GM23338 (cell line): Measurements from ENCODE around the gene RHOG. TPM values are rescaled to one million over a fixed set of nuclear protein-coding genes. Genes with fewer than 3 reads are reported as not detected.

Experiments used
- ATAC-seq: fragments of 200-7000 bp; cut with Tn5 transposase; 3 replicates; pipeline ENCODE4 v1.9.1; 2020
- DNase-seq: peaks from one replicate; pipeline ENCODE4 v3.0.0-alpha.2; 2015; ENCODE audit warnings: low spot score
- H2AFZ ChIP-seq: fragments of 200-600 bp; sonication (generic); 2 replicates; pipeline ENCODE4 v1.8.0; 2016; ENCODE audit warnings: antibody characterized with exemption, mild to moderate bottlenecking, moderate library complexity
- H3F3A ChIP-seq: fragments of 200-600 bp; sonication (generic); replicated peaks from 2 replicates; pipeline ENCODE4 v1.8.0; 2017; ENCODE audit warnings: antibody characterized with exemption, mixed run types, low read depth
- H3K27ac ChIP-seq: fragments of 200-600 bp; sonication (generic); 2 replicates; pipeline ENCODE4 v1.6.1; 2016; ENCODE audit warnings: low read depth
- H3K27me3 ChIP-seq: fragments of 200-600 bp; sonication (generic); 2 replicates; pipeline ENCODE4 v1.8.0; 2016; ENCODE audit warnings: mild to moderate bottlenecking, mixed run types, moderate library complexity; ENCODE audit not compliant: insufficient read depth
- H3K36me3 ChIP-seq: fragments of 200-600 bp; sonication (generic); 2 replicates; pipeline ENCODE4 v1.8.0; 2016; ENCODE audit warnings: mild to moderate bottlenecking; ENCODE audit not compliant: insufficient read depth
- H3K4me1 ChIP-seq: fragments of 200-600 bp; sonication (generic); 2 replicates; pipeline ENCODE4 v1.8.0; 2016; ENCODE audit warnings: mild to moderate bottlenecking, moderate library complexity; ENCODE audit not compliant: insufficient read depth
- H3K4me2 ChIP-seq: fragments of 200-600 bp; sonication (generic); 2 replicates; pipeline ENCODE4 v1.7.1; 2017; ENCODE audit warnings: mixed run types
- H3K4me3 ChIP-seq: fragments of 200-600 bp; sonication (generic); 2 replicates; pipeline ENCODE4 v1.6.1; 2016; ENCODE audit warnings: mixed run types
- H3K79me2 ChIP-seq: fragments of 200-600 bp; sonication (generic); replicated peaks from 2 replicates; pipeline ENCODE4 v1.8.0; 2017; ENCODE audit warnings: mild to moderate bottlenecking; ENCODE audit not compliant: insufficient read depth
- H3K9me2 ChIP-seq: fragments of 200-600 bp; sonication (generic); 2 replicates; pipeline ENCODE4 v1.8.0; 2017; ENCODE audit not compliant: insufficient read depth
- H4K20me1 ChIP-seq: fragments of 200-600 bp; sonication (generic); replicated peaks from 2 replicates; pipeline ENCODE4 v1.8.0; 2017; ENCODE audit warnings: mild to moderate bottlenecking; ENCODE audit not compliant: insufficient read depth
- H3K27ac Mint-ChIP-seq: 2 replicates; pipeline ENCODE4 v1.8.0; 2020; ENCODE audit warnings: inconsistent platforms, mild to moderate bottlenecking, moderate library complexity, mixed read lengths
- H3K27me3 Mint-ChIP-seq: 3 replicates; pipeline ENCODE4 v1.8.0; 2022; ENCODE audit warnings: low read depth, mild to moderate bottlenecking, moderate library complexity, mixed read lengths, inconsistent platforms; ENCODE audit not compliant: insufficient read depth, poor library complexity
- H3K36me3 Mint-ChIP-seq: 3 replicates; pipeline ENCODE4 v1.8.0; 2021; ENCODE audit warnings: low read depth, mild to moderate bottlenecking, inconsistent platforms, moderate library complexity, mixed read lengths
- H3K4me1 Mint-ChIP-seq: 3 replicates; pipeline ENCODE4 v1.8.0; 2020; ENCODE audit warnings: mild to moderate bottlenecking, inconsistent platforms, mixed read lengths
- H3K4me3 Mint-ChIP-seq: 3 replicates; pipeline ENCODE4 v1.8.0; 2021; ENCODE audit warnings: moderate library complexity, mild to moderate bottlenecking, inconsistent platforms, mixed read lengths
- H3K9me3 Mint-ChIP-seq: 3 replicates; pipeline ENCODE4 v1.8.0; 2020; ENCODE audit warnings: moderate library complexity, mild to moderate bottlenecking, inconsistent platforms, mixed read lengths
- CREB1 ChIP-seq: fragments of 250-450 bp; sonication (Bioruptor Pico); IDR thresholded peaks from 2 replicates; pipeline ENCODE4 v1.5.0; 2020; ENCODE audit warnings: low read depth, mild to moderate bottlenecking, moderate library complexity
- CTCF ChIP-seq, 2 experiments: fragments of 200-600 bp in 1 of 2; sonication (generic) in 1 of 2; conservative IDR thresholded peaks; 2 replicates each; pipeline versions ENCODE4 v1.5.1 to v1.6.1; 2016 to 2017; ENCODE audit warnings: antibody characterized with exemption in 2 of 2, low read depth in 2 of 2, mild to moderate bottlenecking in 2 of 2, moderate library complexity in 1 of 2
- NANOG ChIP-seq: IDR thresholded peaks from 2 replicates; pipeline ENCODE4 v1.6.1; 2016; ENCODE audit warnings: antibody characterized with exemption, borderline replicate concordance
- POLR2AphosphoS5 ChIP-seq: IDR thresholded peaks from 2 replicates; pipeline ENCODE4 v1.6.1; 2016; ENCODE audit warnings: antibody characterized with exemption, low read depth
- ZNF331 ChIP-seq: fragments of 250-450 bp; sonication (Bioruptor Pico); IDR thresholded peaks from 2 replicates; pipeline ENCODE4 v1.5.0; 2020; ENCODE audit warnings: low read depth, mild to moderate bottlenecking, moderate library complexity
- polyA plus RNA-seq: library from polyadenylated mRNA; unstranded; fragments of >200 nt; fragmentation: Nextera tagmentation; extraction: Ambion mirVana; gene quantifications from 2 replicates; pipeline ENCODE4 v1.2.1, GENCODE V29; 2016
- total RNA-seq: library from RNA; depleted of rRNA; stranded (reverse); fragments of >200 nt; shearing (Covaris generic); gene quantifications from 2 replicates; pipeline ENCODE4 v1.2.3, GENCODE V29; 2014
- TF ChIP-seq, protein P1 (sequence below): IDR thresholded peaks from one replicate; pipeline ENCODE4 v1.6.1; 2018; ENCODE audit warnings: antibody characterized with exemption; ENCODE audit not compliant: unreplicated experiment

Gene RHOG
- total and polyA plus RNA-seq, 2 experiments from 2014 or later: 26.3 to 38.6 TPM

- H3K27ac ChIP-seq: no peak overlapping the region
Measured at GRCh38 chr11:3796346-3796745, 44.4 kb downstream of the RHOG start.

GRCh38 chr11:3796002-3796311 is 44.8 kb downstream of the RHOG start:
- peaks cover 7% of the 10 kb centered on the region for H3K27me3 Mint-ChIP-seq
- H3K27ac Mint-ChIP-seq: no peak overlapping the region
- TF ChIP-seq, protein P1, sequence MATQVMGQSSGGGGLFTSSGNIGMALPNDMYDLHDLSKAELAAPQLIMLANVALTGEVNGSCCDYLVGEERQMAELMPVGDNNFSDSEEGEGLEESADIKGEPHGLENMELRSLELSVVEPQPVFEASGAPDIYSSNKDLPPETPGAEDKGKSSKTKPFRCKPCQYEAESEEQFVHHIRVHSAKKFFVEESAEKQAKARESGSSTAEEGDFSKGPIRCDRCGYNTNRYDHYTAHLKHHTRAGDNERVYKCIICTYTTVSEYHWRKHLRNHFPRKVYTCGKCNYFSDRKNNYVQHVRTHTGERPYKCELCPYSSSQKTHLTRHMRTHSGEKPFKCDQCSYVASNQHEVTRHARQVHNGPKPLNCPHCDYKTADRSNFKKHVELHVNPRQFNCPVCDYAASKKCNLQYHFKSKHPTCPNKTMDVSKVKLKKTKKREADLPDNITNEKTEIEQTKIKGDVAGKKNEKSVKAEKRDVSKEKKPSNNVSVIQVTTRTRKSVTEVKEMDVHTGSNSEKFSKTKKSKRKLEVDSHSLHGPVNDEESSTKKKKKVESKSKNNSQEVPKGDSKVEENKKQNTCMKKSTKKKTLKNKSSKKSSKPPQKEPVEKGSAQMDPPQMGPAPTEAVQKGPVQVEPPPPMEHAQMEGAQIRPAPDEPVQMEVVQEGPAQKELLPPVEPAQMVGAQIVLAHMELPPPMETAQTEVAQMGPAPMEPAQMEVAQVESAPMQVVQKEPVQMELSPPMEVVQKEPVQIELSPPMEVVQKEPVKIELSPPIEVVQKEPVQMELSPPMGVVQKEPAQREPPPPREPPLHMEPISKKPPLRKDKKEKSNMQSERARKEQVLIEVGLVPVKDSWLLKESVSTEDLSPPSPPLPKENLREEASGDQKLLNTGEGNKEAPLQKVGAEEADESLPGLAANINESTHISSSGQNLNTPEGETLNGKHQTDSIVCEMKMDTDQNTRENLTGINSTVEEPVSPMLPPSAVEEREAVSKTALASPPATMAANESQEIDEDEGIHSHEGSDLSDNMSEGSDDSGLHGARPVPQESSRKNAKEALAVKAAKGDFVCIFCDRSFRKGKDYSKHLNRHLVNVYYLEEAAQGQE: no peak
- TF ChIP-seq CTCF (conservative IDR thresholded peaks at IDR 0.05; ENCODE audit: low read depth in 2 of 2) (no peak), CREB1 (CRISPR knock-in tag) (no peak), POLR2AphosphoS5 (no peak), NANOG (no peak)

More at GRCh38 chr11:3796346-3796745, 44.4 kb downstream of the RHOG start:
- peaks cover 32% of the 10 kb centered on the region for H3K36me3 Mint-ChIP-seq
- H3K9me2 ChIP-seq: no peaks in the 10 kb centered on the region
- peak overlapping the region; percentile 89 for H3K27ac Mint-ChIP-seq
- no peak for ATAC-seq
- no peak overlapping the region for H2AFZ ChIP-seq
- no peaks in the 10 kb centered on the region for H3K27me3 ChIP-seq
- H3K4me3 Mint-ChIP-seq: peak overlapping the region; percentile 98
- H3K4me1 ChIP-seq: peaks cover 12% of the 10 kb centered on the region; the same call in 1 of the 2 replicates
- H3K79me2 ChIP-seq: peaks cover 59% of the 10 kb centered on the region
- TF ChIP-seq NANOG (no peak), ZNF331 (CRISPR knock-in tag) (no peak), CTCF (conservative IDR thresholded peaks at IDR 0.05; ENCODE audit: low read depth in 2 of 2) (no peak)
- DNase-seq: peak; percentile 5
- H3K27me3 Mint-ChIP-seq: peaks cover 7% of the 10 kb centered on the region
- peaks cover 22% of the 10 kb centered on the region for H3K36me3 ChIP-seq
- no peaks in the 10 kb centered on the region; the same call in 2 of the 3 replicates for H3K9me3 Mint-ChIP-seq
- peaks cover 8% of the 10 kb centered on the region; the same call in 1 of the 2 replicates for H3F3A ChIP-seq
- peak overlapping the region; percentile 89 for H3K4me3 ChIP-seq
- H3K4me2 ChIP-seq: peak overlapping the region; percentile 94
- peaks cover 16% of the 10 kb centered on the region; the same call in 2 of the 3 replicates for H3K4me1 Mint-ChIP-seq
- H4K20me1 ChIP-seq: peaks cover 46% of the 10 kb centered on the region

More at GRCh38 chr11:3796002-3796311, 44.8 kb downstream of the RHOG start:
- peaks cover 34% of the 10 kb centered on the region for H3K36me3 Mint-ChIP-seq
- Histone ChIP-seq H3K4me3 (peak overlapping the region; percentile 89), H3K4me1 (peaks cover 12% of the 10 kb centered on the region; the same call in 1 of the 2 replicates), H3K36me3 (peaks cover 22% of the 10 kb centered on the region), H3K9me2 (no peaks in the 10 kb centered on the region), H3F3A (peaks cover 8% of the 10 kb centered on the region; the same call in 1 of the 2 replicates), H4K20me1 (peaks cover 46% of the 10 kb centered on the region), H3K4me2 (peak overlapping the region; percentile 94), H3K79me2 (peaks cover 63% of the 10 kb centered on the region), H2AFZ (no peak overlapping the region), H3K27me3 (no peaks in the 10 kb centered on the region), H3K27ac (no peak overlapping the region)
- H3K4me3 Mint-ChIP-seq: peak overlapping the region; percentile 98
- peaks cover 16% of the 10 kb centered on the region; the same call in 2 of the 3 replicates for H3K4me1 Mint-ChIP-seq
- H3K9me3 Mint-ChIP-seq: no peaks in the 10 kb centered on the region; the same call in 2 of the 3 replicates
- DNase-seq (no peak), ATAC-seq (no peak)
